T-cell (primary cell): Measurements from ENCODE around the gene P2RY11. TPM values are rescaled to one million over a fixed set of nuclear protein-coding genes. Genes with fewer than 3 reads are reported as not detected.

ENCODE experiments used
- ATAC-seq, 4 experiments: fragments of 200-7000 bp in 3 of 4; fragments of 150-1000 bp in 1 of 4; cut with Tn5 transposase; replicated peaks in 1 of 4; 1 replicate in 3 of 4; 2 replicates in 1 of 4; pipeline ENCODE4 v1.10.0; 2021; ENCODE audit warnings: moderate library complexity in 3 of 4, mild to moderate bottlenecking in 2 of 4, moderate number of reproducible peaks in 1 of 4
- CTCF ChIA-PET, 2 donors: fragments of 300-600 bp; sonication (Branson Sonifier 250); formaldehyde crosslinking; loops; one replicate each; lab custom pipeline; 2022; ENCODE audit warnings: antibody characterized with exemption in 2 of 2; lab: Charles Lee
- POLR2A ChIA-PET, 2 donors: fragments of 300-600 bp; sonication (Branson Sonifier 250); formaldehyde crosslinking; loops; one replicate each; lab custom pipeline; 2022; ENCODE audit warnings: antibody characterized with exemption in 2 of 2; lab: Charles Lee
- DNase-seq, 35 experiments: peaks; one replicate each; pipeline versions ENCODE4 v3.0.0 to v3.0.0-alpha.2; 2013 to 2023
- H3K27ac ChIP-seq: one replicate; pipeline ENCODE4 v1.5.1; 2013; ENCODE audit warnings: low read length
- H3K27me3 ChIP-seq, 2 experiments: replicated peaks in 1 of 2; 1 replicate in 1 of 2; 2 replicates in 1 of 2; pipeline versions ENCODE4 v1.6.1 to v1.7.0; 2013; ENCODE audit warnings: low read length in 1 of 2, mixed read lengths in 1 of 2; ENCODE audit not compliant: control insufficient read depth in 2 of 2, insufficient read depth in 2 of 2; ENCODE audit errors: extremely low read depth in 1 of 2
- H3K36me3 ChIP-seq, 2 donors: 1 replicate in 1 of 2; 2 replicates in 1 of 2; pipeline versions ENCODE4 v1.6.1 to v1.7.0; 2013; ENCODE audit warnings: low read length in 1 of 2; ENCODE audit not compliant: control insufficient read depth in 2 of 2, insufficient read depth in 1 of 2; ENCODE audit errors: extremely low read depth in 1 of 2
- H3K4me1 ChIP-seq, 2 experiments: 1 replicate in 1 of 2; 2 replicates in 1 of 2; pipeline versions ENCODE4 v1.6.1 to v1.7.0; 2013; ENCODE audit warnings: low read length in 2 of 2, mixed read lengths in 1 of 2; ENCODE audit not compliant: insufficient read depth in 2 of 2, control insufficient read depth in 1 of 2; ENCODE audit errors: extremely low read depth in 1 of 2
- H3K4me3 ChIP-seq, 2 donors: 1 replicate in 1 of 2; 2 replicates in 1 of 2; pipeline versions ENCODE4 v1.5.1 to v1.7.0; 2013; ENCODE audit warnings: mild to moderate bottlenecking in 2 of 2, low read length in 1 of 2, moderate library complexity in 1 of 2; ENCODE audit not compliant: control insufficient read depth in 1 of 2; ENCODE audit errors: extremely low read depth in 1 of 2
- H3K9me3 ChIP-seq: 2 replicates; pipeline ENCODE4 v1.7.0; 2013
- H3K27ac Mint-ChIP-seq, 2 donors: one replicate each; pipeline ENCODE4 v1.8.0; 2020 to 2021; ENCODE audit warnings: mild to moderate bottlenecking in 2 of 2, mixed read lengths in 2 of 2
- H3K27me3 Mint-ChIP-seq, 2 donors: one replicate each; pipeline ENCODE4 v1.8.0; 2021 to 2022; ENCODE audit warnings: mixed read lengths in 2 of 2
- H3K36me3 Mint-ChIP-seq: one replicate; pipeline ENCODE4 v1.8.0; 2021; ENCODE audit warnings: mixed read lengths
- H3K4me1 Mint-ChIP-seq, 3 donors: one replicate each; pipeline ENCODE4 v1.8.0; 2020 to 2022; ENCODE audit warnings: mixed read lengths in 3 of 3, mild to moderate bottlenecking in 1 of 3
- H3K4me3 Mint-ChIP-seq, 3 donors: one replicate each; pipeline ENCODE4 v1.8.0; 2020 to 2022; ENCODE audit warnings: mild to moderate bottlenecking in 3 of 3, mixed read lengths in 3 of 3, moderate library complexity in 3 of 3
- H3K9me3 Mint-ChIP-seq, 3 donors: one replicate each; pipeline ENCODE4 v1.8.0; 2020 to 2022; ENCODE audit warnings: mixed read lengths in 3 of 3
- WGBS: methylation state at CpG from one replicate; pipeline ENCODE4 v1.1.5; 2013; ENCODE audit warnings: missing lambda C conversion rate; ENCODE audit not compliant: insufficient coverage; 5-methylcytosine and 5-hydroxymethylcytosine counted together
- total RNA-seq, 35 experiments: library from RNA in 6 of 35; stranded (reverse) in 6 of 35; fragments of 120-200 nt in 1 of 35; gene quantifications; one replicate each; pipeline versions ENCODE4 v1.2.1 to v1.2.4 and lab custom pipeline; 2013 to 2026

Gene P2RY11
- total RNA-seq, 5 donors from 2014 or later (not counting 1 experiment from before 2014, with no cell fraction given) = 58.8 to 75.2 (median 61.7) TPM

- no peak overlapping the region for H3K27ac Mint-ChIP-seq
- Histone ChIP-seq H3K27ac (no peak overlapping the region), H3K27me3 (peaks cover 0 to 6% of the 10 kb centered on the region in 2 experiments), H3K36me3 (no peaks in the 10 kb centered on the region), H3K4me1 (no peaks in the 10 kb centered on the region), H3K4me3 (no peak overlapping the region), H3K9me3 (no peaks in the 10 kb centered on the region)
- peaks cover 0 to under 1% (median 0%) of the 10 kb centered on the region in 3 donors for H3K4me1 Mint-ChIP-seq
- peak; percentile 61 to 70 (median 64) for ATAC-seq
- no peak overlapping the region for H3K4me3 Mint-ChIP-seq
- H3K36me3 Mint-ChIP-seq = no peaks in the 10 kb centered on the region
- WGBS = no CpG with 5 or more reads among the region's 2 CpGs
- DNase-seq = peak in 28 of 35 experiments; percentile 11 to 79 (median 35)
- peaks cover 2 to 8% of the 10 kb centered on the region in 2 donors for H3K27me3 Mint-ChIP-seq
- H3K9me3 Mint-ChIP-seq = peaks cover 0 to 2% (median 0%) of the 10 kb centered on the region in 3 donors
- POLR2A ChIA-PET = no interaction called here
- CTCF ChIA-PET = interaction anchor here in 1 of 2 donors (0.6 kb wide), 1 partner anchor 1495 kb away, joined by 4 read pairs; no protein-coding TSS in a partner anchor
These were observed 37.3 kb upstream of the P2RY11 start for GRCh38 chr19:10074153-10074552.

GRCh38 chr19:10076535-10076934, 35.0 kb upstream of the P2RY11 start:
- H3K36me3 Mint-ChIP-seq = no peaks in the 10 kb centered on the region
- ATAC-seq (no peak), DNase-seq (no peak)
- Histone ChIP-seq H3K4me1 (no peaks in the 10 kb centered on the region), H3K27ac (no peak overlapping the region), H3K27me3 (peaks cover 0 to 4% of the 10 kb centered on the region in 2 experiments), H3K9me3 (no peaks in the 10 kb centered on the region), H3K4me3 (no peak overlapping the region), H3K36me3 (no peaks in the 10 kb centered on the region)
- H3K4me1 Mint-ChIP-seq = no peaks in the 10 kb centered on the region
- POLR2A ChIA-PET = no interaction called here
- peaks cover 0 to 2% (median 0%) of the 10 kb centered on the region in 3 donors for H3K9me3 Mint-ChIP-seq
- peaks cover 2 to 8% of the 10 kb centered on the region in 2 donors for H3K27me3 Mint-ChIP-seq
- no peak overlapping the region for H3K27ac Mint-ChIP-seq
- 84% methylated on average over 4 of the region's 6 CpGs for WGBS
- CTCF ChIA-PET = interaction anchor here in 1 of 2 donors (1.0 kb wide), 1 partner anchor 104 kb away, joined by 4 read pairs; no protein-coding TSS in a partner anchor
- no peak overlapping the region for H3K4me3 Mint-ChIP-seq

- H3K27ac Mint-ChIP-seq = no peak overlapping the region
- Histone ChIP-seq H3K27me3 (peaks cover 0 to 4% of the 10 kb centered on the region in 2 experiments), H3K4me1 (no peaks in the 10 kb centered on the region), H3K9me3 (no peaks in the 10 kb centered on the region), H3K27ac (no peak overlapping the region), H3K4me3 (no peak overlapping the region), H3K36me3 (no peaks in the 10 kb centered on the region)
- H3K4me3 Mint-ChIP-seq = no peak overlapping the region
- peaks cover 0 to 2% (median 0%) of the 10 kb centered on the region in 3 donors for H3K9me3 Mint-ChIP-seq
- H3K4me1 Mint-ChIP-seq = no peaks in the 10 kb centered on the region
- H3K36me3 Mint-ChIP-seq = no peaks in the 10 kb centered on the region
- H3K27me3 Mint-ChIP-seq = peaks cover 2 to 8% of the 10 kb centered on the region in 2 donors
- ATAC-seq (no peak), DNase-seq (no peak)
- WGBS = no CpG with 5 or more reads among the region's 8 CpGs
- ChIA-PET CTCF (no interaction called here), POLR2A (interaction anchor here in 1 of 2 donors (0.6 kb wide), 1 partner anchor 22 kb away, joined by 8 read pairs; no protein-coding TSS in a partner anchor)
These were observed 33.2 kb upstream of the P2RY11 start for GRCh38 chr19:10078329-10078728.

GRCh38 chr19:10079031-10079453, 32.5 kb upstream of the P2RY11 start:
- no peaks in the 10 kb centered on the region for H3K4me1 ChIP-seq
- no peaks in the 10 kb centered on the region for H3K4me1 Mint-ChIP-seq
- 86% methylated on average over 6 of the region's 7 CpGs for WGBS
- peaks cover 0 to 4% of the 10 kb centered on the region in 2 experiments for H3K27me3 ChIP-seq
- H3K9me3 ChIP-seq = no peaks in the 10 kb centered on the region
- peaks cover 0 to 2% (median 0%) of the 10 kb centered on the region in 3 donors for H3K9me3 Mint-ChIP-seq
- no peak overlapping the region for H3K4me3 Mint-ChIP-seq
- H3K27ac Mint-ChIP-seq = no peak overlapping the region
- POLR2A ChIA-PET = no interaction called here
- peaks cover 2 to 8% of the 10 kb centered on the region in 2 donors for H3K27me3 Mint-ChIP-seq
- no peaks in the 10 kb centered on the region for H3K36me3 ChIP-seq
- no peaks in the 10 kb centered on the region for H3K36me3 Mint-ChIP-seq
- no peak overlapping the region for H3K4me3 ChIP-seq
- DNase-seq (no peak), ATAC-seq (no peak)
- CTCF ChIA-PET = interaction anchor here in 1 of 2 donors (0.7 kb wide), 1 partner anchor 1026 kb away, joined by 4 read pairs; no protein-coding TSS in a partner anchor
- no peak overlapping the region for H3K27ac ChIP-seq

- 98% methylated on average over 4 of the region's 9 CpGs for WGBS
- Mint-ChIP-seq H3K27ac (peak overlapping the region in 1 of 2 donors; percentile 45), H3K27me3 (no peaks in the 10 kb centered on the region), H3K4me1 (peaks cover 5 to 13% (median 11%) of the 10 kb centered on the region in 3 donors), H3K9me3 (no peaks in the 10 kb centered on the region), H3K4me3 (no peak overlapping the region), H3K36me3 (peaks cover 6% of the 10 kb centered on the region)
- ChIA-PET CTCF (interaction anchor here in 1 of 2 donors (1.0 to 1.4 kb wide), 3 partner anchors 12 to 20 kb away, joined by 4 to 6 read pairs (median 5); no protein-coding TSS in a partner anchor), POLR2A (no interaction called here)
- DNase-seq (no peak), ATAC-seq (no peak)
- H3K4me1 ChIP-seq = peaks cover 0 to 20% of the 10 kb centered on the region in 2 experiments
- no peak overlapping the region for H3K27ac ChIP-seq
- no peaks in the 10 kb centered on the region for H3K36me3 ChIP-seq
- no peaks in the 10 kb centered on the region for H3K9me3 ChIP-seq
- no peak overlapping the region for H3K4me3 ChIP-seq
- H3K27me3 ChIP-seq = peaks cover 0 to 3% of the 10 kb centered on the region in 2 experiments
These were observed 27.6 kb upstream of the P2RY11 start for GRCh38 chr19:10083911-10084310.

GRCh38 chr19:10084803-10085202, 26.7 kb upstream of the P2RY11 start:
- H3K4me1 ChIP-seq = peaks cover 0 to 20% of the 10 kb centered on the region in 2 experiments
- Mint-ChIP-seq H3K27ac (peak overlapping the region; percentile 76 to 86), H3K9me3 (no peaks in the 10 kb centered on the region), H3K4me1 (peaks cover 5 to 13% (median 11%) of the 10 kb centered on the region in 3 donors), H3K4me3 (peak overlapping the region; percentile 85 to 86 (median 85)), H3K27me3 (no peaks in the 10 kb centered on the region), H3K36me3 (peaks cover 11% of the 10 kb centered on the region)
- H3K27ac ChIP-seq = peak overlapping the region; percentile 80
- no peak overlapping the region for H3K4me3 ChIP-seq
- DNase-seq (no peak), ATAC-seq (no peak)
- H3K36me3 ChIP-seq = peaks cover 0 to 8% of the 10 kb centered on the region in 2 donors
- ChIA-PET POLR2A (no interaction called here), CTCF (interaction anchor here in 1 of 2 donors (1.3 kb wide), 1 partner anchor 11 kb away, joined by 6 read pairs; no protein-coding TSS in a partner anchor)
- H3K9me3 ChIP-seq = no peaks in the 10 kb centered on the region
- peaks cover 0 to 3% of the 10 kb centered on the region in 2 experiments for H3K27me3 ChIP-seq
- WGBS = no CpG with 5 or more reads among the region's 3 CpGs
